DMS53 (cell line): Measurements from ENCODE around the gene PLXNA4.
"Not testable (repeated sequence)": the region's sequence is repeated elsewhere in the genome, so short reads cannot be mapped to it uniquely, and the experiment has no call there.

Source experiments
- DNase-seq: peaks from one replicate; lab custom pipeline; 2025; lab: John Stamatoyannopoulos, UW

Gene PLXNA4, protein sequence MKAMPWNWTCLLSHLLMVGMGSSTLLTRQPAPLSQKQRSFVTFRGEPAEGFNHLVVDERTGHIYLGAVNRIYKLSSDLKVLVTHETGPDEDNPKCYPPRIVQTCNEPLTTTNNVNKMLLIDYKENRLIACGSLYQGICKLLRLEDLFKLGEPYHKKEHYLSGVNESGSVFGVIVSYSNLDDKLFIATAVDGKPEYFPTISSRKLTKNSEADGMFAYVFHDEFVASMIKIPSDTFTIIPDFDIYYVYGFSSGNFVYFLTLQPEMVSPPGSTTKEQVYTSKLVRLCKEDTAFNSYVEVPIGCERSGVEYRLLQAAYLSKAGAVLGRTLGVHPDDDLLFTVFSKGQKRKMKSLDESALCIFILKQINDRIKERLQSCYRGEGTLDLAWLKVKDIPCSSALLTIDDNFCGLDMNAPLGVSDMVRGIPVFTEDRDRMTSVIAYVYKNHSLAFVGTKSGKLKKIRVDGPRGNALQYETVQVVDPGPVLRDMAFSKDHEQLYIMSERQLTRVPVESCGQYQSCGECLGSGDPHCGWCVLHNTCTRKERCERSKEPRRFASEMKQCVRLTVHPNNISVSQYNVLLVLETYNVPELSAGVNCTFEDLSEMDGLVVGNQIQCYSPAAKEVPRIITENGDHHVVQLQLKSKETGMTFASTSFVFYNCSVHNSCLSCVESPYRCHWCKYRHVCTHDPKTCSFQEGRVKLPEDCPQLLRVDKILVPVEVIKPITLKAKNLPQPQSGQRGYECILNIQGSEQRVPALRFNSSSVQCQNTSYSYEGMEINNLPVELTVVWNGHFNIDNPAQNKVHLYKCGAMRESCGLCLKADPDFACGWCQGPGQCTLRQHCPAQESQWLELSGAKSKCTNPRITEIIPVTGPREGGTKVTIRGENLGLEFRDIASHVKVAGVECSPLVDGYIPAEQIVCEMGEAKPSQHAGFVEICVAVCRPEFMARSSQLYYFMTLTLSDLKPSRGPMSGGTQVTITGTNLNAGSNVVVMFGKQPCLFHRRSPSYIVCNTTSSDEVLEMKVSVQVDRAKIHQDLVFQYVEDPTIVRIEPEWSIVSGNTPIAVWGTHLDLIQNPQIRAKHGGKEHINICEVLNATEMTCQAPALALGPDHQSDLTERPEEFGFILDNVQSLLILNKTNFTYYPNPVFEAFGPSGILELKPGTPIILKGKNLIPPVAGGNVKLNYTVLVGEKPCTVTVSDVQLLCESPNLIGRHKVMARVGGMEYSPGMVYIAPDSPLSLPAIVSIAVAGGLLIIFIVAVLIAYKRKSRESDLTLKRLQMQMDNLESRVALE (N-terminal part only)

DNA sequence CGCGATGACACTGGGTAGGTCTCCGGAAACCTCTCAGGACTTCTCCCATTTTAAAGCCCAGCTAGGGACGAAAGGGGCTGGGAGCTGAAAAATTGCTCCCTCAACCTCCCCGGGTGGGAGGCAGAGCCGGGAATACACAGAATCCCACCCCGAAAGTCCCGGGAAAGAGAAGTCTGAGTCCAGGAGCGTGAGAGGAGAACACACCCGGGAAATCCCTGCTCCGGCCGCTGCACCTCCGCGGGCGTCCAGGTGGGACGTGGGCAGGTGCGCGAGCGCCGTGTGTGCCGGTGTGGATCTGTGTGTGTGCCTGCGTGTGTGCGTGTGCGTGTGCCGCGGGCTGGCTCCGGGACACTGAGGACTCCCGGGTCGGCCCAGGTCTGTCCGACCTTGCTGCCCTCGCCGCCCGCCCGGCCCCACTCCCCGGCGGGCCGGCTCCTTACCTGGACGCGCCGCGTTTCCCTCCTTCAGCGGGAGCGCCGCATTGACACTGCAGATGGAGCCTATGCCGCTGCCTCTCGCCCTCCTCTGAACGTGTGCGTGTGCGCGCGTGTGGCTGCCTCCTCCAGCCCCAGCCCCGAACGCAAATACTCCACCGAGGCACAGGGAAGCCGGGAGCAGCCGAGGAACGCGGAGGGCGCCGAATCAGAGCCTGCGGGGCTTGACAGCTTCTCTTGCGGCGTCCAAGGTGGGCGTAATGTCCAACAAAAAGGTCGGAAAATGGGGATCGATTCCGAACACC lies at the start of gene PLXNA4:
PLXNA4 (minus strand) TSS at position 489 of the 739 bp plus-strand sequence. CDS start 67,777 bp downstream, outside the sequence.
- peak; percentile 52 for DNase-seq

DNA sequence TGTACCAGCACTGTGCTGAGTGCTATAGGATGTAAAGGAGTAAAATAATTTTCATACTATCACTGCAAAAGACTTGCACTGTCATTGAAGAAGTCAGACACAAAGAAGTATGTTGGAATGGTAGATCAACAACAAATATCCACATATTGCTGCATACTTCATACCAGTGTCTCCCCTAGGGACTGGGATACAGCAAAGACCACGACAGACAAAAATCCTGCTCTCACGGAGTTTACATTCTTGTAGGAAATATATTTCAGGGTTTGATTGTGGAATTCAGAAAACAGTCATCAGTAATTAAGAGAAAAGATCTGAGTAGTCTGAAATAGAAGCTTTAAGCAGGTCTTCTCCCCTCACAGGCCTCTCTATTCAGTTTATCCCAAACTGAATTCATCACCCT lies 49.4 kb upstream of the PLXNA4 start:
- DNase-seq, result no peak

DNA sequence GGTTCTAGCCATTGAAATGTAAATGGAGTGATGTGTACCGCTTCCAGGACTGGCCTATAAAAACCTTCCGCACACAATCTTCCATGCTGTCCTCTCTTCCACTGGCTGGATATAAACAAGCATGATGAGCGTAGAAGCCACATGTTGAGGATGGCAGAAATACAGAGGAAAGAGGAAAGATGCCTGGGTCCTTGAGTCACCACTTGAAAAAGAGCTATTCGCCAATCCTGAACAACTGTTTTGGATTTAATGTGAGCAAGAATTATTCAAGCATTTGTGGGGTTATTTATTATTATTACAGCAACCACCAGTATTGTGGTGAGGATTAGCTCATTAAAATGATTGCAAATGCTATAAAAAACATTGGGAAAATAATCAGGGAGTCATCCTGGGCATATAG lies 45.8 kb upstream of the PLXNA4 start:
- DNase-seq, result no peak

DNA sequence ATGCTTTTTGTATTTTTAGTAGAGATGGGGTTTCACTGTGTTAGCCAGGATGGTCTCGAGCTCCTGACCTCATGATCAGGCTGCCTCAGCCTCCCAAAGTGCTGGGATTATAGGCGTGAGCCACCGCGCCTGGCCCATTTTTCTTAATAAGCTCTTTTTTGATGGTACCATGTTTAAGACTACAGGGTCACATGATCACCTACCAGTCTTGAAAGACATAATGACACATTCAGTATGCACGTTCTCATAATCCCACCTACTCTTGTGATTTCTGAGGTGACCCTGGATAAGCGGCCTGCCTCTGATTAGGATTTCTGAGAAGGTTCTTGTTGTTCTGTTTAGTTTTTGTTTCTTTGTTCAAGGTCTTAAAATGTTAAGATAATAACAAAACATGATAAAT lies 43.7 kb upstream of the PLXNA4 start:
- no peak for DNase-seq

DNA sequence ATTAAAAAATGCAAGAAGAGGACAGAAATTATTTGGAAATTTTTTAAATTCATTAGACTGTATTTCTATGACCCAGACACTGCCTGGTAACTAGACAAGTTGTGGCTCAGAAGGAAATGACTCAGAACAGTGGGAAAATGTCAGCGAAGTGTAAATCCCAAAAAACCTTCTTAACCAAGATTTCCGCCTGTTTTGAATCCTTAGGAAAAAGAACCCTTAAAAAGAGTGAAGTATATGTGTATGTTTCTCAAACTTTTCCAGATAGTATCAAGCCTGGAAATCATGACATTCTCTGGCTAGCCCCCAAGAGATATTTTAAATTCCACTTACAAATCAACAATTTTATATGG lies 42.7 kb upstream of the PLXNA4 start:
- no peak for DNase-seq

DNA sequence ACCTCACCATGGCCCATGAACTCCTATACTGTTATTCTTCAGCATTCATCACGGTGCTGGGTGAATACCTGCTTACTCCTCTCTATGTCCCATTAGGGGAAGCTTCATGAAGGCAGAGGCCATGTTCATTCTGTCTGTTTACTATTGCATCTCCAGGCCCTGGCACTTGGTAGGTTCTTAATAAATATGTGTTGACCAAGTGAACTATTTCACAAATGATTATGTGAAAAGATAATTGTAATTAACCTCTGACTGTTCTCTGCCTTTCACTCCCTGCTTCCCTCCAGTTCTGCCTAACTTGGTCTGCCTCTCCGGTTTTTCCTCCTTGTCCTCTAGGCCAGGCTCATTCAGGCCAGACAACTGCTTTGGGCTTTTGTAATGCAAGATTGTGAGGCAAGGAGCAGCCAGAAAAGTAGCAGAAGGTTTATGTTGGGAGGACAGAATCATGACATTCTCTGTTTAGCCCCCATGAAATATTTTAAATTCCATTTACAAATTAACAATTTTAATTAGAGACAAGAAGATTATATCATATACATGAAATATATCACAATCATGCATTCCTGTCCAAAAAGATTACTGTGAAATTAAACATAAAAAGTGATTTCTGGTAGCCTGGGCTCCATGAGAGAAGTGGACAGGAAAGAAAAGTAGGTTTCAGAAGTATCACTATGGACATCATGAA lies 42.1 kb upstream of the PLXNA4 start:
- DNase-seq, result no peak

DNA sequence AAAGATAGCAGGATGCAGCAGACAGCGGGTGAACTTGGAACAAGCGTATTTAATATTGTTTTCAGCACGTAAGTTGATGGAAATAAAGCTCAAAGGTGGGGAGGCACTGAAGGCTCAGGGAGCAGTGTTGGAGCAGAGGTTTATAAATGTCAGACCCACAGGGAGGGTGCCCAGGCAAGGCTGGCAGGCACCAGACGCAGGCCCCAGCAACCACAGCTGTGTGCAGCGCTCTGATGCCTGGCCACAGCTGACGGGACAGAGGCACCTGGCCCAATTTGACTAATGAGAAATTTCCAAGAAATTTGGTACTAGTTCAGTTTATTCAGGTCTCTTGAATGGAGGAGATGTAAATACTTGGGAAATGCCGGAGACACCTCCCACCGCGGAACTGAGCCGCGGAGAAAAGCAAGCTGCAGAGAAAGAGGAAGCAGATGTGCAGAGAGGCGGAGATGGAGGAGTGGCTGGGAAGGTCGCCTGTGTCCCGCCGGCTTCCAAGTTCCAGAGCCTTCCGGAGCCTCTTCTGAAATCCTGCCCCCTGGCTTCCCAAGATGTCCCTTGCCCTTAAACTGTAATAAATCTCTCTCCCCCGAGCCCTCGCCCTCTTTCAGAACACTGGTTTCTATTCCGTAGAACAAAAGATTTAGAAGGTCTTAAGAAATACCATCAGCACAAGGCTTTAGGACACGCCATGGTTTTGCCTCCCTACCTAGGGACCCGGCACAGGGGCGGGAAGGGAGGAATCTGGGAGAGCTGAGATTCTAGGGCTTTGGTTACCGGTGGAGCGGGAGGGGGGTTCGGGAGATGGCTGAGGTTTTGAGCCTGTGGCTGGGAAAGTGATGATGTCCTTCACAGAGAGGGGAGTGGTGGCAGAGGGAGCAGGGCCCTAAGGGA lies 38.4 kb upstream of the PLXNA4 start:
- peak; percentile 44 for DNase-seq

DNA sequence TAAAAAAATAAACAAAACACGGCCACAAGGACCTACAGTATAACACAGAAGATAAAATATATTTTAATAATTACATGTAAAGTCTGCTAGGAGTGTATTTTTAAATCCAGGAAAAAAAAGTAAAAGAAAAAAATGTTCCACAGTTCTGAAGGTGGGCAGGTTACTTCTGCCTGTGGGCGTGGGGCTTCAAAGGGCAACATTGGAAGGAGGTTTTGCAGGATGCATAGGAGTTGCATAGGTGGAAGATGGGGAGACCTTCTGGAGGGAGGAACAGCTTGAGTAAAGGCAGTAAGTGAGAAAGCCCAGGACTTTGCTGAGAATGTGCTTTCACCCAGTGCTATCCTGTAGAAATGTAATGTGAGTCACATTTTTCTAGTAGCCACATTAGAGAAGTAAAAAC lies 37.5 kb upstream of the PLXNA4 start:
- no peak for DNase-seq

DNA sequence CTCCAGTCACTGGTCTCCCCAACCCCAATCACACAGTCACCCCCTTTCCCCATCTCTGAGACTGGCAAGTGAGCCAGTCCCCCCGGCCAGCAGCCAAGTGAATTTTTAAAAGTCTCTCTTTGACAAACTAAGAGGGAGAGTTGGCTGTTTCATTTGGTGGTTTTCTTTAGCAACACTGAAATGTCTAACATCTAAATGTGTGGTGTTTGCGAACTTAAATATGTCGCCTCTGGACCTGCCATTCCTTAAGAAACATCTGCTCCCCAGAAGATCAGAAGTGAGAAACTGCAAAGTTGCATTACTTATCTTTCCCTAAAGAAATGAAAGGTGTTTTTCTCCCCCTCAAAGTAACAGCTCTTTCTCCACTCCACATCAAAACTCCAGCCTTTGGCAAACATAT lies 34.7 kb upstream of the PLXNA4 start:
- DNase-seq, result no peak

DNA sequence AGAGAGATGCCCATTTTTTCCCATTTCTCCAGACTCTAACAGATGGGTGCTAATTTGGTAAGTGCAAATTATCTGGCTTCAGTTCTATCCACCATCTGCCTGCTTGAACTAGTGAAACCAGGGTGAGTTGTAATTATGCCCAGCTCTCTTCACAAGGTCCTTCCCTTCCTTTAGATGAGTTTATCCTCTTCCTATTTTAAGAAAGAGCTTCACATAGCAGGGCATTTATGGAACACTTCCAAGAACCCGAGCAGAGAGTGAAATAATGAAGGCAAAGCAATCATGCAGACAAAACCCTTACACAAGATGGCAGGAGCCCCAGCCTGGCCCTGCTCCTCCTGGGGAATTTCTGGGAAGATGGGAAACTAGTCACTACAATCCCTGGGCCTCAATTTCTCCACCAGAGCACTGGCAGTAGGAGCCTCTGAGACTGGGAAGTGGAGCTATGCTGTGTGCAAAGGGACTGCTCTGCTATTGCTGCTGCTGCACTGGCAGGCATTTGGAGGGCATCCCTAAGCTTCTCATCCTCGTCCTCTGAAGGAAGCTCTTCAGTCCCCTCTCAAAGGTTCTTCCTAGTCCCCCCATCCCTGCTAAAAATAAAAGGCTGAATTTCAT lies 33.7 kb upstream of the PLXNA4 start:
- no peak for DNase-seq

DNA sequence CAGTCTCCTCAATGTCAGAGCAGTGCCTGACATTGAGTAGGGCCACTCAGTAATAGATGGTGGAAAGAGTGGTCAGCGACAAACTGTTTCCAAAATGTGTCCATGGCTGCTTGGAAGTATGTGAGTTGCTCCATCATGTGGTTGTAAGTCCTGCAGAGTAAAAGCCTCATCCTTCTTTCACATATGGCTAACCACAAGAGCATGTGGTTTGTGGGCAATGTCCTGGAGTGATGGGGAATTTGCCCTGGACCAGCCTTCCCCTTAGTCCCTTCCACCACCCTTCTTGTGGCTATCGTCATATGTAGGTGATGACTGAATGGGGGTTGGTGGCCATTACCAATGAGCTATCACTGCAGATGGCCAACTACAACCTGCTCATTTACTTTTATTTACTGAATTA lies 33.0 kb upstream of the PLXNA4 start:
- no peak for DNase-seq

DNA sequence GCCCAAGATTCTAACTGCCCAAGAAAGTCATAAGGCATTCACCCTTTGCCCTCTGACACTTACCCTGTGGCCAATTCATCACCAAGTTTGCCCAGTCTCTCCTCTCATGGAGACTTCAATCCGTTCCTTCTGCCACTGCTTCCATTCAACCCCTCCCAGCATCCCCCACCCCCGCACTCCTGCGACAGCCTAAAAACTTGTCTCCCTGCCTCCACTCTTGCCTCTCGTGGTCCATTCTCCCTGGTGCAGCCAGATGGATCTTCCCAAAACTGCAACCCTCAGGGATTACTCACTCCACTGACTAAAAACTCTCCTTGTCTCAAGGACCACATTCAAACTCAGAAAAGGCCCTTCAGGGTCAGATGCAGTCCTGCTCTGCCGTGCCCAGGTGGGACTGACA lies 32.3 kb upstream of the PLXNA4 start:
- no peak for DNase-seq

DNA sequence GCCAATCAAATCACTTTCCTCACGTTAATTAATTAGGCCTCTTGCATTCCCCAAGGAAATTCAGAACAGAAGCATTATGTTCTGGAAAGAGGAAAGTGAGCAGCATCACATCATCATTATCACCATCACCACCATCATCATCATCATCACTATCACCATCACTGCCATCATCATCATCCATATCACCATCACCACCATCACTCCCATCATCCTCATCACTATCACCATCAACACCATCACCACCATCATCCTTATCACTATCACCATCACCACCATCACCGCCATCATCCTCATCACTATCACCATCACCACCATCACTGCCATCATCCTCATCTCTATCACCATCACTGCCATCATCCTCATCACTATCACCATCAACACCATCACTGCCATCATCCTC lies 31.4 kb upstream of the PLXNA4 start:
- DNase-seq, result no peak

DNA sequence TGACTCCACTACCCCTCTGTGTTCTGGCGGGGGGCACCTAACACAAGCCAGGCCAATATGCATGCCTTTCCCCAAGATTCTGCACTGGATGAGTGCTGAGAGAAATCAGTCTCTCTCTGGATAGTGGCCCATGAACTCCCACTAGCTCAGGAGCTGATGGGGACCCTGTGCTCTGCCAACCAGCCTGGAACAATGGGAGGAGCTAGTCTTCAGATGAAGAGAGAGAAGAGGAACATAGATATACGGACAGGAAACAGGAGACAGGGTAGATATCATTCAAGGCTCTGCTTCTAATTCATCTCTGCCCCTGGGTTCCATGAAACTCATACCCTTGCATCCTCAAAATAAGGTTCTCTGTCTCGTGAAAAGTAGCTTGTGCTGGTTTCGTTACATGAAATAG lies 27.9 kb upstream of the PLXNA4 start:
- no peak for DNase-seq

DNA sequence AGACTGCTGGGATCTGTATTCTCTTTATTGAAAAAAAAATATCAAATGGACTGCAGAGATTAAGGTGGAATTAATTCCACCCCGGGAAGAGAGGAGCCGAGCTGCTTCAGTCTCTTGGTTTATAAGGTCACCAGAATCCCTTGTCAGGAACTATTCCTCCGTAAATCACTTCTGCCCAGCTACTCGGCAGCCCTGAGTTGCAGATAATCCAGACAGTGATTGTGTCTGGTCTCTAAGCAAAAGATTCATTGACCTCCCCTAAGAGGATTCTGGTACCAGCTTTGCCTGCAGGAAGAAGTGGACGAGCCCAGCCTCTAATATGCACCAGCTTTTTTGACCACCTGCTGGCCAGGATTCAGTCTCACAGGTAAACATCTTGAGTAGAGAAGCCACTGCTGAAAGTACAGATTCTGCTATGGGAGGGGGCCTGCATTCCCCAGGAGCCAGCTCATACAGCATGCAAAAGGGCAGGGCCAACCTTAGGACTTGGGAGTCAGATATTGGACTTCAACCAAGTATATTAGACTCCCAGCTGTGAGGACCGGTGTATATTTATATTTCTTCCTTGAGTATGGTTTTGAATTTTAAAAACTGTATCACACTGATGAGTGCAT lies 27.1 kb upstream of the PLXNA4 start:
- DNase-seq, result no peak

DNA sequence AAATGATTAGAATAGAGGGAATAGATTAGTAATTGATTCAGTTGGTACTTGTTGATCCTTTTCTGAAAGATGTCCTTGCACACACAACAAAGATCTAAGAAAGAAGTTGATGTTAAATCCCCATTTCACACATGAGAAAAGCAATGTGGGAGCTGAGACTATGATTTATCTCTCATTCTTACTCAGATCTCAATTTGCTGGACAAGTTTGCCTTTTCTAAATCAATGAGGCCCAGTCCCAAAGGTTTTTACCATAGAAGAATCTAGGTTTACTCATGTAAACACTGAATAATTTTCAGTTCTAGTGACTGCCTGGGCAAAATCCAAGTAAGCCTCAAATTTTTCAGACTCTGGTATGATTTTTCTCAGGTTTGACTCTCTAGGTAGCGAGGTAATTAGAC lies 25.5 kb upstream of the PLXNA4 start:
- DNase-seq, result no peak

DNA sequence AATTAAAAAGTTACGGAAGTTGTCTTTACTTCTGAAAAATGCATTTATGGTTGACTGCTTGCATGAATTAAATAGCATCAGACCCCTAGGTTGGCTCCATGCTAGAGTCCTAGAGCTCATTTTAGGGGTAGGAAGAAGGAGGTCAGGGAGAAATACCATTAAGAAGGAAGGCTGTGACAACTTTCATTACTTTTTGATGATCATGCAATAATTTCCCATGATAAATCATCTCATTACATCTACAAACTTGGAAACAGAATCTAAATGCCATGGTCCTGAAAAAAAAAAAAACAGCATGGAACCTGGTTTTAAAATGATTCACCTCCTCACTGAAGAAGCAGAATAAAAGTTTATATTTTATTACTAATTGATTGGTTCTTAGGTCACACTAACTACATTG lies 20.3 kb upstream of the PLXNA4 start:
- DNase-seq, result no peak

DNA sequence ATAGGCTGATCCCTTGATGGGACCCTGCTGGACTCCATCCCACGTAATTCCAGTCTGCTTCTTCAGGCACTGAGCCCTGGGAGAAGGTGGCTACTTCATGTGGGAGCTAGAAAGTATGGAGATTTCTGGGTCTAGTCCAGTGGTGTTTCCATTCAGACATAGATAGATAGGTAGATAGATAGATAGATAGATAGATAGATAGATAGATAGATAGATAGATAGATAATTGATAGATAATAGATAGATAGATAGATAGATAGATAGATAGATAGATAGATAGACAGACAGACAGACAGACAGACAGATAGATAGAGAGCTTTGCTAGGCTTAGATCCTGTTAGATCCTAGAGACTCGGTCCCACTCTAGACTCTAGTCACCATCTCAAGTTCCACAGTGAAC lies 18.5 kb upstream of the PLXNA4 start:
- not testable (repeated sequence) for DNase-seq

DNA sequence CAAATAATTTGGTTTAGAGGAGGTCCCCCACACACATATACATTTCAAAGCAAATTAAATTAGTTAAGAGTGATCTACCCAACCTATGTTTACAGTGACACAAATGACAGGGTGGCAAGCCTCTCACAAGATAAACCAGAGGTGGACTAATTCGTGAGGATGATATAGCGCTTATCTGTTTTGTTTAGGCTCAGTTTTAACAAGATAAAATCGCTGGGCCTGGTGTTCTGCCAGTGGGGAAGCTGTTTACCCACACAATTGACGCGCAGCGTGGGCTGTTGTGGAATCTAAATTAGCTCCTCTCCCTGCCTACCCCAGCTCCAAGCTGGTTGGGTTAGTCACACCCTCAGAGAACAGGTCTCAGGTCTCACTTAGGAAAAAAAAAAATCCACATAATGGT lies 16.7 kb upstream of the PLXNA4 start:
- no peak for DNase-seq
